Mucosa of descending colon (tissue), 3 donors: Measurements from ENCODE around the gene CLRN3. TPM values are rescaled to one million over a fixed set of nuclear protein-coding genes. Genes with fewer than 3 reads are reported as not detected.

Experiments used
- ATAC-seq: fragments of 200-7000 bp; cut with Tn5 transposase; one replicate; pipeline ENCODE4 v1.9.1; 2020; ENCODE audit warnings: mild to moderate bottlenecking, moderate library complexity
- DNase-seq, 3 donors: peaks; one replicate each; pipeline ENCODE4 v3.0.0-alpha.2; 2020
- H3K36me3 ChIP-seq: fragments of 200-600 bp; one replicate; pipeline ENCODE4 v1.8.0; 2021; ENCODE audit warnings: low read depth, mild to moderate bottlenecking
- H3K4me1 ChIP-seq: fragments of 200-600 bp; one replicate; pipeline ENCODE4 v1.8.0; 2021; ENCODE audit warnings: low read depth, mild to moderate bottlenecking
- H3K4me3 ChIP-seq: fragments of 200-600 bp; one replicate; pipeline ENCODE4 v1.8.0; 2021; ENCODE audit warnings: mild to moderate bottlenecking
- H3K9me3 ChIP-seq: fragments of 200-600 bp; one replicate; pipeline ENCODE4 v1.8.0; 2021; ENCODE audit warnings: mild to moderate bottlenecking
- intact Hi-C, 2 donors: fragments of 100-400 bp; cut with DNase I in 1 of 2; cut with micrococcal nuclease in 1 of 2; formaldehyde crosslinking; loops; one replicate each; pipeline versions ENCODE4 v1.11.0 to v1.11.1; 2022; cut with DNase I, micrococcal nuclease
- total RNA-seq, 3 donors: library from RNA; stranded (reverse); fragmentation: NEBNext Ultra II Directional in 2 of 3; extraction: Animal tissue kit (Norgen Biotek cat#: 25700) in 2 of 3; gene quantifications; one replicate each; pipeline versions ENCODE4 v1.2.1 to v1.2.4, GENCODE V29; 2021 to 2023
- TF ChIP-seq, protein P1 (sequence below): fragments of 200-600 bp; IDR thresholded peaks from one replicate; pipeline ENCODE4 v1.8.0; 2022; ENCODE audit warnings: antibody characterized with exemption, mild to moderate bottlenecking
- donor health status: DM: no; HTN: no; CAD: no; lungs with moderate emphysema.
- donor health status: DM: no; HTN: no; CAD: no.
- donor health status: DM: no; HTN: yes; CAD: no.

The CLRN3 gene
- total RNA-seq, 3 donors from 2014 or later = 62.3 to 176 (median 121) TPM

DNA sequence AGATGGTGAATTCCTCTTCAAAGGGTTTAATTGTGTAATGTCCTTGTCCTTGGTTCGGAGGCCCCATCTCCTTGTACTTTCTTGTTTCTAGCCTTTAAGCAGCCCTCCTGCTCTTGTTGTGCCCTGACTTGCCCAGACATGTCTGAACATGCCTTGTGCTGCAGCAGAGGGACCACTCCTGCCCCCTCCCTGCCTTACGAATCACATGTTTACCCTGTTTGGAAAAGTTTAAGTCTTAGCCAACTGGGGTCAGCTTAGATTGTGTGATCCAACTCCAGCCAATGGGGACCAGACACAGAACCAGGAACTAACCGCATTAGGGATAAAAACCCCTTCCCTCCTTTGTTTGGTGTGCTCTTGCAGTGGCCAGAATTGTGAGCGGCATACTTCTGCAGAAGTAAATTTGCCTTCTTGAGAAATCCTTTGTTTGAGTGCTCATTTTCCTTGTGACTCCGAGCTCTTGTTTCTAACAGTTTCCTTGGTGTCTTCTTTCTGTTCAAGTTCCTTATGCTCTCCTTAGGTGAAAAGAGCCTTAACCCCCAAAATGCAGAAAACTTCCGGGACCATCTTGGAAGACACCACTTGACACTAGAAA, 29.4 kb downstream of the CLRN3 start:
- Histone ChIP-seq H3K9me3 (no peaks in the 10 kb centered on the region), H3K36me3 (no peaks in the 10 kb centered on the region), H3K4me1 (no peaks in the 10 kb centered on the region), H3K4me3 (no peak overlapping the region)
- TF ChIP-seq, protein P1, sequence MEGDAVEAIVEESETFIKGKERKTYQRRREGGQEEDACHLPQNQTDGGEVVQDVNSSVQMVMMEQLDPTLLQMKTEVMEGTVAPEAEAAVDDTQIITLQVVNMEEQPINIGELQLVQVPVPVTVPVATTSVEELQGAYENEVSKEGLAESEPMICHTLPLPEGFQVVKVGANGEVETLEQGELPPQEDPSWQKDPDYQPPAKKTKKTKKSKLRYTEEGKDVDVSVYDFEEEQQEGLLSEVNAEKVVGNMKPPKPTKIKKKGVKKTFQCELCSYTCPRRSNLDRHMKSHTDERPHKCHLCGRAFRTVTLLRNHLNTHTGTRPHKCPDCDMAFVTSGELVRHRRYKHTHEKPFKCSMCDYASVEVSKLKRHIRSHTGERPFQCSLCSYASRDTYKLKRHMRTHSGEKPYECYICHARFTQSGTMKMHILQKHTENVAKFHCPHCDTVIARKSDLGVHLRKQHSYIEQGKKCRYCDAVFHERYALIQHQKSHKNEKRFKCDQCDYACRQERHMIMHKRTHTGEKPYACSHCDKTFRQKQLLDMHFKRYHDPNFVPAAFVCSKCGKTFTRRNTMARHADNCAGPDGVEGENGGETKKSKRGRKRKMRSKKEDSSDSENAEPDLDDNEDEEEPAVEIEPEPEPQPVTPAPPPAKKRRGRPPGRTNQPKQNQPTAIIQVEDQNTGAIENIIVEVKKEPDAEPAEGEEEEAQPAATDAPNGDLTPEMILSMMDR = no peak
- no peak for DNase-seq
- intact Hi-C loops = no loop called here
- ATAC-seq = no peak

DNA sequence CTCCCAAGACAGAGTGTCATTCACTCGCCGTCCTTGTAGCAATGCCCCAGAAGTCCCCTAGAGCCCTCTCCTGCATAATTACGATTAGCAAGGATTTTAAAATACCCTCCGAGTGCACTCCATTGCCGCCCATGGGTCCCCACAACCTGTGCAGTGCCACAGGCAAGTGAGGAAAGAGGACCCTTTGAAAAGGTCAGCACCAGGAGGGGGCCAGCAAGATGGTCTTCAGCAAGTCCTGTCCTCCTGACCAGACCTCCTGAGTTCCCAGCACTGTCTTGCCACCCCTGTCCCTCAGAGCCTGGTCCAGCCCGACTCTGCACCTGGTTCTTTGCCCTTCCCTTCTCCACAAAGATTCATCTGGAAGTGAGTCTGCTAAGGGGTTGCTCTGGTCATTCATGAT, 32.1 kb downstream of the CLRN3 start:
- Histone ChIP-seq H3K4me3 (no peak overlapping the region), H3K4me1 (no peaks in the 10 kb centered on the region), H3K36me3 (no peaks in the 10 kb centered on the region), H3K9me3 (no peaks in the 10 kb centered on the region)
- ATAC-seq (no peak), DNase-seq (no peak)
- intact Hi-C loops = no loop called here
- TF ChIP-seq, protein P1 = no peak

DNA sequence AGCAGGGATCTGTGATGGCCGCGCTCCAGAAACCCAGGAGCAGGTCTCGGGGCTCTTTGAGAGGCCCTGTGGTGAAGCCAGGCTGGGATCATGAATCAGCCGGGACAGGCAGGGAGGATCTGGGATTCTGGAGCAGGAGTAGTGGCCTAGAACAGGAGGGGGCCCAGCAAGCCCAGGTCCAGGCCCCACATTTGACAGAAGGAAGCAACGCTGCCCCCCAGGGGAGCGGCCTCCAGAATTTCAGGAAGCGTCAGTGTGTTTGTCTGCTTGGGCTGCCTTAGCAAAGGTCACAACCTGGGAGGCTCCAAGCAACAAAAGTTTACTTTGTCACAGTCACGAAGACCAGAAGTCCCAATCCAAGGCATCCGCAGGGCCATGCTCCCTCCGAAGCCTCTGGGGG, 36.8 kb downstream of the CLRN3 start:
- ATAC-seq (no peak), DNase-seq (no peak)
- no peaks in the 10 kb centered on the region for H3K4me1 ChIP-seq
- H3K36me3 ChIP-seq = no peaks in the 10 kb centered on the region
- H3K9me3 ChIP-seq = no peaks in the 10 kb centered on the region
- TF ChIP-seq, protein P1 = no peak
- no peak overlapping the region for H3K4me3 ChIP-seq
- intact Hi-C loops = no loop called here

DNA sequence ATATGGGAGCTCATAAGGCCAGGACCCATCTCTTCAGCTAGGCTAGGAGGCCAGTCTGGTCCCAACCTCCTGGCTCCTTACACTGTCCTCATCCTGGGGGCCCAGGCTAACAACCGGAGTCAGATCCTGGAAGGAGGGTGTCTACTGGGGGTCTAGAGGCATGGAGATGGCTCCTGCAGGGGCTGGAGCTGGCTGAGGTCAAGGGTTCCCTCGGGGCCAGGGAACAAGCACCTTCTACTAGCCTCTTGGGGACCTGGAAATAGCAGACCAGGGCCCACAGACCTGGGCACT, 37.2 kb downstream of the CLRN3 start:
- TF ChIP-seq, protein P1 = no peak
- Histone ChIP-seq H3K9me3 (no peaks in the 10 kb centered on the region), H3K36me3 (no peaks in the 10 kb centered on the region), H3K4me1 (no peaks in the 10 kb centered on the region), H3K4me3 (no peak overlapping the region)
- no peak for ATAC-seq
- intact Hi-C loops = no loop called here
- DNase-seq = no peak

DNA sequence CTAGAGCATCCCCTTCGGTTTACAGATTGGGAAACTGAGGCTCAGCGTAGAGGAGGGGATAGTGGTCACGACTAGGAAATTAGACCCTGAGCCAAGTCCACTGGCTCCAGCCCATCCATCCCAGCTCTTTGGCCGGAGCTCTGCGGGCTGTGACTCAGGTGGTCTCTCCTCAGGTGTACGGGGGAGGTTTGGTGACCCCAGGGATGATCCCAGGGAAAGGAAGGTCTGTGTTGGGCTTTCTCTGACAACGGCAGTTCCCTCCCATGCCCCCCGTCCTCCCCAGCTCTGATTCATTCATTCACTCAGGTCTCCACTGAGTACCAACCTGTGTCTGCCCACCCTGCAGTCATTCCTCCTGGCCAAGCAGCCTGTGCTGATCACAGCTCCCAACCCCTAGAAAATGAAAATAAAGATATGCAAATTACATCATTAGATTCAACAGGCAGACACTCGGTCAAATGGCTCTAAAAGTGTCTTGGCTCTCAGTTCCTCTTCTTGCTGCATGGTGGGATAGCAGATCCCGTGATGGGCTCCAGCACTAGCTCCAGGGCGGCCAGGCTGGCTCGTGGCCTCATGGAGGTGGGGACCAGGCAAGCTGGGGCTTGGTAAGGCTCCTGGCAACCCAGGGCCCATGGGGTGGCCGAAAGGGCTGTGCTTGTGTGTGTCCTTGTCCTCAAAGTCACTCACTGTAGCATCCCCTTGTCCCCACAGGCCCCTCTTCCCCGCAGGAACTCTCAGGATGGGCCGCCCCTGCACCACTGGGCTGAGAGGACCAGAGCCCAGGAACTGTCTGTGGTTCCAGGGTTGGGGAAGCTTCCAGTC, 37.8 kb downstream of the CLRN3 start:
- intact Hi-C loops = no loop called here
- no peak for DNase-seq
- H3K4me1 ChIP-seq = no peaks in the 10 kb centered on the region
- TF ChIP-seq, protein P1 = no peak
- no peak overlapping the region for H3K4me3 ChIP-seq
- H3K36me3 ChIP-seq = no peaks in the 10 kb centered on the region
- peak; percentile 13 for ATAC-seq
- no peaks in the 10 kb centered on the region for H3K9me3 ChIP-seq
